PC-9 (cell line): ENCODE data around the gene NFAM1. TPM values are rescaled to one million over a fixed set of nuclear protein-coding genes. Genes with fewer than 3 reads are reported as not detected.
A peak's percentile ranks its signal among the peaks of the same experiment; 100 is the strongest.

Experiments
- BruUV-seq: library from RNA; stranded (reverse); fragments of 400-500 nt; replicated peaks from 2 replicates; lab custom pipeline; 2021; lab: Mats Ljungman, UMichigan
- CTCF ChIA-PET: fragments of 300-600 bp; sonication (Branson Sonifier 250); formaldehyde crosslinking; loops from one replicate; lab custom pipeline; 2022; ENCODE audit warnings: antibody characterized with exemption; lab: Charles Lee
- POLR2A ChIA-PET: fragments of 300-600 bp; sonication (Branson Sonifier 250); formaldehyde crosslinking; loops from one replicate; lab custom pipeline; 2022; ENCODE audit warnings: antibody characterized with exemption; ENCODE audit not compliant: unreplicated experiment; lab: Charles Lee
- DNase-seq, 2 experiments: peaks; one replicate each; pipeline versions ENCODE4 v3.0.0 to v3.0.0-alpha.2; 2015 to 2022; ENCODE audit warnings: mixed read lengths in 1 of 2
- H2AFZ ChIP-seq: fragments of 200-600 bp; sonication (generic); 2 replicates; pipeline ENCODE4 v1.8.1; 2017; ENCODE audit warnings: antibody characterized with exemption
- H3F3A ChIP-seq: fragments of 200-600 bp; sonication (generic); 2 replicates; pipeline ENCODE4 v1.8.1; 2017; ENCODE audit warnings: antibody characterized with exemption, mild to moderate bottlenecking, low read depth; ENCODE audit not compliant: insufficient read depth
- H3K27ac ChIP-seq: fragments of 200-600 bp; sonication (generic); 2 replicates; pipeline ENCODE4 v1.6.1; 2016; ENCODE audit warnings: mixed run types
- H3K27me3 ChIP-seq: fragments of 200-600 bp; sonication (generic); 2 replicates; pipeline ENCODE4 v1.6.1; 2016; ENCODE audit warnings: low read depth, mixed run types; ENCODE audit not compliant: insufficient read depth
- H3K36me3 ChIP-seq: fragments of 200-600 bp; sonication (generic); 2 replicates; pipeline ENCODE4 v1.6.1; 2016; ENCODE audit warnings: low read depth, mixed run types
- H3K4me1 ChIP-seq: fragments of 200-600 bp; sonication (generic); replicated peaks from 2 replicates; pipeline ENCODE4 v1.6.1; 2016; ENCODE audit warnings: mixed run types; ENCODE audit not compliant: insufficient read depth
- H3K4me2 ChIP-seq: fragments of 200-600 bp; sonication (generic); 2 replicates; pipeline ENCODE4 v1.6.1; 2017; ENCODE audit warnings: mixed run types
- H3K4me3 ChIP-seq: fragments of 200-600 bp; sonication (generic); 2 replicates; pipeline ENCODE4 v1.6.1; 2016; ENCODE audit warnings: mixed run types
- H3K79me2 ChIP-seq: fragments of 200-600 bp; sonication (generic); 2 replicates; pipeline ENCODE4 v1.6.1; 2017; ENCODE audit warnings: low read depth, mixed run types
- H3K9me2 ChIP-seq: fragments of 200-600 bp; sonication (generic); 2 replicates; pipeline ENCODE4 v1.8.1; 2017; ENCODE audit warnings: mild to moderate bottlenecking; ENCODE audit not compliant: insufficient read depth
- H3K9me3 ChIP-seq: fragments of 200-600 bp; sonication (generic); 2 replicates; pipeline ENCODE4 v1.8.1; 2016; ENCODE audit warnings: low read depth; ENCODE audit not compliant: insufficient read depth
- H4K20me1 ChIP-seq: fragments of 200-600 bp; sonication (generic); 2 replicates; pipeline ENCODE4 v1.8.1; 2017; ENCODE audit not compliant: insufficient read depth
- EZH2 ChIP-seq: fragments of 200-600 bp; sonication (generic); IDR thresholded peaks from 2 replicates; pipeline ENCODE4 v1.8.0; 2017; ENCODE audit warnings: antibody characterized with exemption, low read depth
- intact Hi-C: fragments of 100-400 bp; cut with micrococcal nuclease; formaldehyde crosslinking; loops from one replicate; pipeline ENCODE4 v1.10.0; 2022; ENCODE audit not compliant: unreplicated experiment
- total RNA-seq: library from RNA; stranded (reverse); gene quantifications from 2 replicates; pipeline ENCODE4 v1.2.3, GENCODE V29; 2021
- TF ChIP-seq, protein P1 (sequence below): fragments of 200-600 bp; sonication (generic); conservative IDR thresholded peaks from 2 replicates; pipeline ENCODE4 v1.6.1; 2017; ENCODE audit warnings: mixed run types, antibody characterized with exemption, mild to moderate bottlenecking, moderate library complexity

The NFAM1 gene
- total RNA-seq, 1 experiment from 2014 or later, result not detected

DNA sequence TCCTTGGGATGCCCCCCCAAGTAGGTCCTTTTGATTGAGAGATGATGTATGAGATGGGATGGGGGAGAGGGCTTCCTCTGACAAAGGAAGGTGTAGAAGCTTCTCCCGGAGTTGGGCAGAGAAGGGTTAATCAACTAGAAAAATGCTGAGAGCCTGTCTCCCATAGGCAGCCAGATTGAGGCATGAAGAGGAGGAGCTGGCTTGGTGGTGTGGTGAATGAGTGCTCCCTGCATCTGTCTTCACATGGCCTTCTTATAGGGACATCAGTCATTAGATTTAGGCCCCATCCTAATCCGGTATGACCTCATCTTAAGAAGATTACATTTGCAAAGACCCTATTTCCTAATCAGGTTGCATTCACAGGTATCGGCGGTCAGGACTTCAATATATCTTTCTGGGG, 61.1 kb downstream of the NFAM1 start:
- Histone ChIP-seq H3K4me1 (peaks cover 17% of the 10 kb centered on the region), H3K79me2 (no peaks in the 10 kb centered on the region), H2AFZ (no peak overlapping the region), H3K4me2 (no peak overlapping the region), H3K9me2 (no peaks in the 10 kb centered on the region), H3K36me3 (no peaks in the 10 kb centered on the region), H3K27ac (no peak overlapping the region), H3F3A (peaks cover 3% of the 10 kb centered on the region; the same call in 1 of the 2 replicates), H3K9me3 (no peaks in the 10 kb centered on the region), H3K4me3 (no peak overlapping the region), H3K27me3 (peaks cover 13% of the 10 kb centered on the region), H4K20me1 (no peaks in the 10 kb centered on the region)
- CTCF ChIA-PET, result no interaction called here
- intact Hi-C loops, result no loop called here
- TF ChIP-seq, protein P1, sequence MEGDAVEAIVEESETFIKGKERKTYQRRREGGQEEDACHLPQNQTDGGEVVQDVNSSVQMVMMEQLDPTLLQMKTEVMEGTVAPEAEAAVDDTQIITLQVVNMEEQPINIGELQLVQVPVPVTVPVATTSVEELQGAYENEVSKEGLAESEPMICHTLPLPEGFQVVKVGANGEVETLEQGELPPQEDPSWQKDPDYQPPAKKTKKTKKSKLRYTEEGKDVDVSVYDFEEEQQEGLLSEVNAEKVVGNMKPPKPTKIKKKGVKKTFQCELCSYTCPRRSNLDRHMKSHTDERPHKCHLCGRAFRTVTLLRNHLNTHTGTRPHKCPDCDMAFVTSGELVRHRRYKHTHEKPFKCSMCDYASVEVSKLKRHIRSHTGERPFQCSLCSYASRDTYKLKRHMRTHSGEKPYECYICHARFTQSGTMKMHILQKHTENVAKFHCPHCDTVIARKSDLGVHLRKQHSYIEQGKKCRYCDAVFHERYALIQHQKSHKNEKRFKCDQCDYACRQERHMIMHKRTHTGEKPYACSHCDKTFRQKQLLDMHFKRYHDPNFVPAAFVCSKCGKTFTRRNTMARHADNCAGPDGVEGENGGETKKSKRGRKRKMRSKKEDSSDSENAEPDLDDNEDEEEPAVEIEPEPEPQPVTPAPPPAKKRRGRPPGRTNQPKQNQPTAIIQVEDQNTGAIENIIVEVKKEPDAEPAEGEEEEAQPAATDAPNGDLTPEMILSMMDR, result no peak
- no peak for TF ChIP-seq EZH2
- no TSS peak for BruUV-seq
- DNase-seq, result no peak
- POLR2A ChIA-PET, result interaction anchor here (0.6 kb wide), 1 partner anchor 113 kb away, joined by 4 read pairs; no protein-coding TSS in a partner anchor

DNA sequence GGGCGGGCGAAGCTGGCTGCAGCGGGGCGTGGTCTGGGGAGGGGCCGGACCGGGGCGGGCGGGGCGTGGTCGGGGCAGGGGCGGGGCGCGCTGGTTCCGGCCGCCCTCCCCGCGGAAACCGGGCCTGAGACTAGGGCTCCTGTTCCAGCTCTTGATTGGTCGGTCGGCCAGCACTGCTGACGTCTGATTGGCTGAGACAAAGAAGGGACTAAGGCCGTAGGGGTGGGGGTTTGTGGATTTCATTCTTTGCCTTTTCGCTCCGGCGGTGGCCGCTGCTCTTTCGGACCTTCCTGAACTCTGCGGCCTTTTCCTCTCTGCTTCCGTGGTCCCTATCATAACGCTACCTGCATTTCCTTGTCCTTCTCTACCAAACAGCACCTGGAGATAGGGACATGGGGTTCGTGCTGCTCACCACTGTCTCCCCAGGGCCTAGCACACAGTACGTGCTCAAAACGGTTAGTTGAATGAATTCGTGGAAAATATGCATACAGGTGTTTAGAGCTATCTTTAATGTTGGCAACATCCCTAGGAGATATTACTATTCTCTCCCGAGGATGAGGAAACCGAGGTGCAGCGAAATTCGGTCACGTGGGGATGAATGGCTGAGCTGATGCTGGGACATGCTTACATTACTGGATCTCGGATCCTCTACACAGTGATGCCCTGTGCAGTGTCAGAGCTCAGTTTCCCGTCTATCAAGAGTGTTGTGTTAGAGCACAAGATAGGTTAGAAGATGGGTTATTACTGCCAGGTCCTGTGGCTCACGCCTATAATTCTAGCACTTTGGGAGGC, 62.8 kb downstream of the NFAM1 start:
- Histone ChIP-seq H3F3A (peaks cover 3% of the 10 kb centered on the region; the same call in 1 of the 2 replicates), H3K9me3 (no peaks in the 10 kb centered on the region), H3K27ac (no peak overlapping the region), H3K9me2 (no peaks in the 10 kb centered on the region), H3K79me2 (no peaks in the 10 kb centered on the region), H3K27me3 (peaks cover 13% of the 10 kb centered on the region), H3K36me3 (no peaks in the 10 kb centered on the region), H3K4me3 (peak overlapping the region; percentile 63), H2AFZ (peak overlapping the region; percentile 92), H3K4me1 (peaks cover 13% of the 10 kb centered on the region), H3K4me2 (peak overlapping the region; percentile 93), H4K20me1 (no peaks in the 10 kb centered on the region)
- intact Hi-C loops, result no loop called here
- ChIA-PET CTCF (interaction anchor here (0.6 to 0.7 kb wide), 2 partner anchors 72 to 282 kb away, joined by 4 to 6 read pairs; no protein-coding TSS in a partner anchor), POLR2A (interaction anchor here (0.5 to 0.6 kb wide), 10 partner anchors 15 to 921 kb away, joined by 3 to 5 read pairs (median 4); no protein-coding TSS in a partner anchor)
- DNase-seq, result peak; percentile 87 to 88
- TSS peak; percentile 87 for BruUV-seq
- TF ChIP-seq EZH2, result no peak

DNA sequence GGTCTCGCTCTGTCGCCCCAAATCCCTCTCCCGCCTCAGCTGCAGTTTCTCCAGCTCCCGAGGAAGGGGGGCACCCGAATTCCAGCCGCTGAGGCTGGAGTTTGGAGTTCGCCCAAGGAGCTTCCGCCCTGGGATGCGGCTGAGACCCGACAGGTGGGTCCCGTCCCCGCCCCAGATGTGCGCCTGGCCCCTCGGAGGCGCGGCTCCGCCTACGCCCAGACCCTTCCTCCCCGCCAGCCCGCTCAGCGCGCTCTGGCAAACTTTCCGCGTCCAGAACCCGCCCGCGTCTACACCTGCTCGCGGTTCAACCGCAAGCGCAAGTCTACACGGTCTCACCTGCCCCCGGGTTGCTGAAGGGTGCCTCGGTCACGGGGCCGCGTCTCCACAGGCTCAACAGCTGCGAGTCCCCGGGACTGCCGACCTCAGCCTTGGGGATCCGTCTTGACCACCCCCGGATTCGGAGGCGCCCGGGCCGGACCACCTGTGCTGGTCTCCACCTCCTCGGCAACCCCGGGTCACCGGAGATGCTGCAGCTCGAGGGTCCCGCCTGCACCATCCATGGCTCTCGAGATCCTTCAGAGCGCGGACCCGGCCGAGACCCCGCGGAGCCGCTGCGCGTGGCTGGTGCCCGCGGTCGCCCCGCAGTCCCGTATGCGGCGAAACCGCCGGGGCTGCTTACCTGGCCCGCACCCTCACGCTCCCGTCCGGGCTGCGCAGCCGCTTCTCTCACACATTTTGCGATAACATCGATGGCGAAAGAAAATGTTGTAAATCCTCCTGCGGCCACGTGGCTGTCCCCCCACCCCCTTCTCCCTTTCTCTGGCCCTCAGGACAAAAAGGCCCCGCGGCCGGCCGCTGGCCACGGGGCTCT, 63.6 kb downstream of the NFAM1 start:
- intact Hi-C loops, result no loop called here
- CTCF ChIA-PET, result interaction anchor here (0.6 kb wide), 1 partner anchor 281 kb away, joined by 6 read pairs; no protein-coding TSS in a partner anchor
- no peaks in the 10 kb centered on the region for H3K9me2 ChIP-seq
- no peaks in the 10 kb centered on the region for H4K20me1 ChIP-seq
- peak; percentile 8 to 47 for DNase-seq
- peak overlapping the region; percentile 63 for H3K4me3 ChIP-seq
- peaks cover 13% of the 10 kb centered on the region for H3K4me1 ChIP-seq
- peak overlapping the region; percentile 92 for H2AFZ ChIP-seq
- TF ChIP-seq, protein P1, result no peak
- TF ChIP-seq EZH2, result peak; percentile 99
- no peak overlapping the region for H3K27ac ChIP-seq
- H3K27me3 ChIP-seq, result peaks cover 13% of the 10 kb centered on the region
- no TSS peak for BruUV-seq
- H3K9me3 ChIP-seq, result no peaks in the 10 kb centered on the region
- peak overlapping the region; percentile 93 for H3K4me2 ChIP-seq
- POLR2A ChIA-PET, result interaction anchor here (0.5 to 0.6 kb wide), 9 partner anchors 51 to 920 kb away, joined by 3 to 5 read pairs (median 4); no protein-coding TSS in a partner anchor
- no peaks in the 10 kb centered on the region for H3K79me2 ChIP-seq
- peaks cover 3% of the 10 kb centered on the region; the same call in 1 of the 2 replicates for H3F3A ChIP-seq
- H3K36me3 ChIP-seq, result no peaks in the 10 kb centered on the region
